Thymus (tissue), 11 donors: ENCODE measurements around the gene RBM17. TPM values are rescaled to one million over a fixed set of nuclear protein-coding genes. Genes with fewer than 3 reads are reported as not detected.

Source experiments
- DNase-seq, 9 donors: peaks; one replicate each; pipeline ENCODE4 v3.0.0-alpha.2; 2013; ENCODE audit warnings: low spot score in 9 of 9, low read depth in 6 of 9, missing footprints in 1 of 9
- H3K27ac ChIP-seq, 2 donors: one replicate each; pipeline ENCODE4 v1.5.1; 2013; ENCODE audit warnings: control low read depth in 1 of 2, low read depth in 1 of 2, low read length in 1 of 2, mild to moderate bottlenecking in 1 of 2, moderate library complexity in 1 of 2
- H3K27me3 ChIP-seq, 2 donors: one replicate each; pipeline ENCODE4 v1.5.1; 2013; ENCODE audit warnings: low read length in 1 of 2; ENCODE audit not compliant: control insufficient read depth in 2 of 2, insufficient read depth in 1 of 2
- H3K36me3 ChIP-seq, 2 donors: one replicate each; pipeline ENCODE4 v1.5.1; 2013; ENCODE audit warnings: low read length in 1 of 2, mild to moderate bottlenecking in 1 of 2, moderate library complexity in 1 of 2; ENCODE audit not compliant: control insufficient read depth in 2 of 2, insufficient read depth in 2 of 2
- H3K4me1 ChIP-seq, 2 donors: one replicate each; pipeline ENCODE4 v1.5.1; 2013; ENCODE audit warnings: low read length in 2 of 2; ENCODE audit not compliant: control insufficient read depth in 2 of 2, insufficient read depth in 2 of 2
- H3K4me3 ChIP-seq, 2 donors: one replicate each; pipeline ENCODE4 v1.5.1; 2013; ENCODE audit warnings: low read length in 2 of 2, control low read depth in 1 of 2, mild to moderate bottlenecking in 1 of 2
- H3K9me3 ChIP-seq, 2 donors: one replicate each; pipeline ENCODE4 v1.5.1; 2013; ENCODE audit warnings: low read length in 1 of 2, mild to moderate bottlenecking in 1 of 2; ENCODE audit not compliant: control insufficient read depth in 2 of 2, insufficient read depth in 1 of 2
- WGBS: extraction: QIAGEN DNeasy Blood & Tissue Kit; methylation state at CpG from one replicate; pipeline ENCODE4 v1.1.7; 2013; 5-methylcytosine and 5-hydroxymethylcytosine counted together
- polyA plus RNA-seq: library from polyadenylated mRNA; stranded (reverse); fragments of 200-250 nt; gene quantifications from one replicate; pipeline ENCODE4 v1.2.3, GENCODE V29; 2013
- total RNA-seq: library from RNA; stranded (reverse); fragments of 120-200 nt; gene quantifications from one replicate; pipeline ENCODE4 v1.2.4, GENCODE V29; 2013
- donor health status: healthy.

Gene RBM17
- total and polyA plus RNA-seq, 2 donors = 59.1 to 122 TPM

- H3K4me1 ChIP-seq = peaks cover 24 to 34% of the 10 kb centered on the region in 2 donors
- H3K27ac ChIP-seq = peak overlapping the region in 1 of 2 donors; percentile 47
- peak overlapping the region; percentile 57 to 78 for H3K4me3 ChIP-seq
- WGBS = 6% methylated on average over 76 of the region's 76 CpGs
- peaks cover 0 to 25% of the 10 kb centered on the region in 2 donors for H3K27me3 ChIP-seq
- H3K9me3 ChIP-seq = peaks cover 0 to 4% of the 10 kb centered on the region in 2 donors
- no peak for DNase-seq
- no peaks in the 10 kb centered on the region for H3K36me3 ChIP-seq
Measured at GRCh38 chr10:6145166-6145987, 56.5 kb downstream of the RBM17 start.

DNA sequence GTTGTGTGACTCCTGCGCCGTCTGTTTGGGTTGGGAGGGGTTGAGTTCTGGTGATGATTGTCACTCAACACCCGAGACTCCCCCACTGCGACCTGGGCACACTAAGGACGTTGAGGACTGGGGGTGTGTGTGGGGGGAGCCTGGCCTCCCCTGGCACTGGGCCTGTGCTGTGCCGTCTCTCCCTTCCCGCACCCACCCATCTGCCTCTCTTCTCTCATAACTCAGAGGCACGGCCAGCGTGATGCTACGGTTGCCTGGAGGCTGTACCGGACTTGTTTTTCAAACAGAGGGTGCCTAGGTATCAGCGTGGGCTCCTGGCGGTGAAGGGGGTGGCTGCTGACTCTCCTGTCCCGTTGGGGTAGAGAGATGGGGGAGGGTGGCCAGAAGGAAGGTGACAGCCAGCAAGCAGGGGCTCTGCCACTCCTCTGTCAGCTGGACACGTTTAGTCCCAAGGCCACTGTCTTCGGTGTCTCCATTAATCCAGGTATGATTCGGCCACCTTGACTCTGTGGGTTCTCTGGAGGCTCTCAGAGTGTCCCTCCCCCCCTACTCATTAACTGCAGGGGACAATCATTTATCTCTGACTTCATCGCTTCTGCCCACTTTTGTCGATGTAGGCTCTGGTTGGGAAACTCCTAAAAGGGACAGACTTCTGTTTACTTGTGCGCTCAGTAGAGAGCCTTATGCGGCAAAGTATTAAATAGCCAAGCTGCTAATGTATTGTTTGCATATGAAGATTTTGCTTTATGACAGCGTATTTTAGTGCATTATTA lies 57.4 kb downstream of the RBM17 start:
- DNase-seq = no peak
- peaks cover 22 to 33% of the 10 kb centered on the region in 2 donors for H3K4me1 ChIP-seq
- peak overlapping the region; percentile 57 to 78 for H3K4me3 ChIP-seq
- H3K27me3 ChIP-seq = peaks cover 0 to 25% of the 10 kb centered on the region in 2 donors
- peaks cover 0 to 4% of the 10 kb centered on the region in 2 donors for H3K9me3 ChIP-seq
- H3K36me3 ChIP-seq = no peaks in the 10 kb centered on the region
- H3K27ac ChIP-seq = no peak overlapping the region
- 88% methylated on average over 22 of the region's 22 CpGs for WGBS

- Histone ChIP-seq H3K4me1 (peaks cover 28 to 40% of the 10 kb centered on the region in 2 donors), H3K9me3 (peaks cover 0 to 4% of the 10 kb centered on the region in 2 donors), H3K27ac (no peak overlapping the region), H3K4me3 (no peak overlapping the region), H3K27me3 (peaks cover 0 to 25% of the 10 kb centered on the region in 2 donors), H3K36me3 (no peaks in the 10 kb centered on the region)
- 97% methylated on average over 11 of the region's 11 CpGs for WGBS
- DNase-seq = no peak
Measured at GRCh38 chr10:6146921-6147320, 58.1 kb downstream of the RBM17 start.

GRCh38 chr10:6148251-6148701 lies 59.4 kb downstream of the RBM17 start:
- 16% methylated on average over 7 of the region's 7 CpGs for WGBS
- Histone ChIP-seq H3K4me3 (no peak overlapping the region), H3K4me1 (peaks cover 28 to 43% of the 10 kb centered on the region in 2 donors), H3K36me3 (no peaks in the 10 kb centered on the region), H3K9me3 (peaks cover 0 to 4% of the 10 kb centered on the region in 2 donors), H3K27ac (no peak overlapping the region), H3K27me3 (peaks cover 0 to 23% of the 10 kb centered on the region in 2 donors)
- no peak for DNase-seq

DNA sequence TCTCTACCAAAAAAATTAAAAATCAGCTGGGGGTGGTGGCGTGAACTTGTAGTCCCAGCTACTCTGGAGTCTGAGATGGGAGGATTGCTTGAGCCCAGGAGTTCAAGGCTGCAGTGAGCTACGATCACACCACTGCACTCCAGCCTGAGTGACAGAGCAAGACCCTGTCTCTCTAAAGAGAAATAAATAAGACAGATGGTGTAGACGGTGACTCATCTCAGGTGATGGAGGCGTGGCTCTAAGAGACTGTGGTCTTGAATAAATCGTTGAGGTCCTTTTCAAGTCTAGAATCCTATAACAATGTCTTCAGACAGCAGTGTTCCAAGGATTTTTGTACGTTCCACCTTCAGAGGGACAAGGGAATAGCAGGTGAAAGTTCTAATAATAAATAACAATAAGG lies 60.1 kb downstream of the RBM17 start:
- Histone ChIP-seq H3K4me3 (no peak overlapping the region), H3K27ac (no peak overlapping the region), H3K4me1 (peaks cover 25 to 43% of the 10 kb centered on the region in 2 donors), H3K36me3 (no peaks in the 10 kb centered on the region), H3K27me3 (peaks cover 0 to 21% of the 10 kb centered on the region in 2 donors), H3K9me3 (peaks cover 0 to 4% of the 10 kb centered on the region in 2 donors)
- DNase-seq = no peak
- 67% methylated on average over 6 of the region's 6 CpGs for WGBS

GRCh38 chr10:6151087-6151977 lies 62.5 kb downstream of the RBM17 start:
- Histone ChIP-seq H3K9me3 (peaks cover 0 to 4% of the 10 kb centered on the region in 2 donors), H3K27ac (peak overlapping the region; percentile 39 to 71), H3K4me1 (peaks cover 16 to 26% of the 10 kb centered on the region in 2 donors), H3K4me3 (peak overlapping the region; percentile 14 to 38), H3K36me3 (no peaks in the 10 kb centered on the region), H3K27me3 (peaks cover 0 to 4% of the 10 kb centered on the region in 2 donors)
- DNase-seq = peak in 6 of 9 donors; percentile 44 to 83 (median 65)
- 12% methylated on average over 22 of the region's 22 CpGs for WGBS

DNA sequence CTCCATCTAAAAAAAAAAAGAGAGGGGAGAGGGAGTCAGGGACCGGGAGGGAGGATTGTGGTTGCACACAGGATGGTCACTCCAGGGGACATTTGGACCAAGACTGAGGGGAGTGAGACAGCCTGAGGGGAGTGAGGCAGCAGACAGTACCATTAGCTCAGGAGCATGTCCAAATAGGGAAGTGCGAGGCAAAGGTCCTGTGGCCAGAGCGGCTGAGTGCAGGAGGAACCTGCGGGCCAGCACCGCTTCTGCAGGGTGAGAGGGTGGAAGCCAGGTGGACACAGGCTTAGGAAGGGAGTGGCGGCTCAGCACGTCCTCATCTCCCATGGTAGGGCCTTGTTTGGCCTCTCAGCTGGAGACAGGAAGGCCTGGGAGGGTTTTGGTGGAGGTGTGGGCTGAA lies 65.0 kb downstream of the RBM17 start:
- Histone ChIP-seq H3K27me3 (no peaks in the 10 kb centered on the region), H3K27ac (no peak overlapping the region), H3K9me3 (no peaks in the 10 kb centered on the region), H3K4me1 (peaks cover 10 to 17% of the 10 kb centered on the region in 2 donors), H3K36me3 (no peaks in the 10 kb centered on the region), H3K4me3 (no peak overlapping the region)
- DNase-seq = no peak
- 90% methylated on average over 7 of the region's 7 CpGs for WGBS

GRCh38 chr10:6154566-6154965 lies 65.7 kb downstream of the RBM17 start:
- no peak overlapping the region for H3K4me3 ChIP-seq
- WGBS = 96% methylated on average over 14 of the region's 14 CpGs
- no peak for DNase-seq
- H3K27ac ChIP-seq = no peak overlapping the region
- no peaks in the 10 kb centered on the region for H3K36me3 ChIP-seq
- H3K4me1 ChIP-seq = peaks cover 10 to 17% of the 10 kb centered on the region in 2 donors
- no peaks in the 10 kb centered on the region for H3K27me3 ChIP-seq
- H3K9me3 ChIP-seq = no peaks in the 10 kb centered on the region
